HG03139 (cell line): ENCODE results near the gene UPF1.
"Not testable (repeated sequence)": the region's sequence is repeated elsewhere in the genome, so short reads cannot be mapped to it uniquely, and the experiment has no call there.

Experiments
- ATAC-seq: cut with Tn5 transposase; IDR thresholded peaks from one replicate; pipeline ENCODE4 v1.9.1; 2021; ENCODE audit not compliant: unreplicated experiment

Gene UPF1

GRCh38 chr19:18897094-18898029, 65.6 kb downstream of the UPF1 start:
- ATAC-seq: no peak

- ATAC-seq: no peak
Observed at GRCh38 chr19:18898081-18898606, 66.4 kb downstream of the UPF1 start.

GRCh38 chr19:18898607-18899408, 67.0 kb downstream of the UPF1 start:
- no peak for ATAC-seq

- no peak for ATAC-seq
Observed at GRCh38 chr19:18899624-18900560, 68.1 kb downstream of the UPF1 start.

GRCh38 chr19:18900700-18901481, 69.1 kb downstream of the UPF1 start:
- no peak for ATAC-seq

GRCh38 chr19:18901491-18901890, 69.7 kb downstream of the UPF1 start:
- ATAC-seq: no peak

GRCh38 chr19:18902519-18902918, 70.8 kb downstream of the UPF1 start:
- ATAC-seq: not testable (repeated sequence)

GRCh38 chr19:18903156-18904037, 71.6 kb downstream of the UPF1 start:
- ATAC-seq: no peak

GRCh38 chr19:18904334-18905057, 72.7 kb downstream of the UPF1 start:
- ATAC-seq: no peak

GRCh38 chr19:18905058-18905456, 73.3 kb downstream of the UPF1 start:
- no peak for ATAC-seq

- ATAC-seq: no peak
Observed at GRCh38 chr19:18905513-18906236, 73.9 kb downstream of the UPF1 start.

GRCh38 chr19:18906605-18907519, 75.1 kb downstream of the UPF1 start:
- no peak for ATAC-seq

GRCh38 chr19:18908917-18909619, 77.3 kb downstream of the UPF1 start:
- ATAC-seq: no peak

GRCh38 chr19:18910010-18910409, 78.3 kb downstream of the UPF1 start:
- no peak for ATAC-seq

- ATAC-seq: no peak
Observed at GRCh38 chr19:18910801-18911436, 79.2 kb downstream of the UPF1 start.
